MM.1S (cell line): ENCODE measurements around the gene PALM2AKAP2.

ENCODE experiments used
- DNase-seq: peaks from one replicate; pipeline ENCODE4 v3.0.0-alpha.2; 2015
- H2AFZ ChIP-seq: fragments of 300-600 bp; sonication (generic); 2 replicates; pipeline ENCODE4 v1.6.0; 2016; ENCODE audit warnings: antibody characterized with exemption, low read length
- H3F3A ChIP-seq: fragments of 300-600 bp; sonication (generic); 2 replicates; pipeline ENCODE4 v1.6.1; 2016; ENCODE audit warnings: mild to moderate bottlenecking, antibody characterized with exemption, low read length, moderate library complexity, mixed read lengths; ENCODE audit not compliant: insufficient read depth
- H3K27ac ChIP-seq: fragments of 300-600 bp; sonication (generic); 2 replicates; pipeline ENCODE4 v1.5.1; 2016; ENCODE audit warnings: mild to moderate bottlenecking, low read length
- H3K27me3 ChIP-seq: fragments of 300-600 bp; sonication (generic); replicated peaks from 2 replicates; pipeline ENCODE4 v1.6.0; 2016; ENCODE audit warnings: low read length; ENCODE audit not compliant: insufficient read depth
- H3K36me3 ChIP-seq: fragments of 300-600 bp; sonication (generic); replicated peaks from 2 replicates; pipeline ENCODE4 v1.6.1; 2016; ENCODE audit warnings: mild to moderate bottlenecking, low read length, mixed read lengths; ENCODE audit not compliant: insufficient read depth
- H3K4me1 ChIP-seq: fragments of 300-600 bp; sonication (generic); 2 replicates; pipeline ENCODE4 v1.6.1; 2016; ENCODE audit warnings: low read length, mixed read lengths
- H3K4me2 ChIP-seq: fragments of 300-600 bp; sonication (generic); 2 replicates; pipeline ENCODE4 v1.6.0; 2016; ENCODE audit warnings: low read depth, low read length
- H3K4me3 ChIP-seq: fragments of 300-600 bp; sonication (generic); 2 replicates; pipeline ENCODE4 v1.5.1; 2016; ENCODE audit warnings: low read length, mixed read lengths
- H3K79me2 ChIP-seq: fragments of 300-600 bp; sonication (generic); 2 replicates; pipeline ENCODE4 v1.6.1; 2016; ENCODE audit warnings: mixed run types, low read length, mixed read lengths
- H3K9ac ChIP-seq: fragments of 300-600 bp; sonication (generic); 2 replicates; pipeline ENCODE4 v1.6.1; 2016; ENCODE audit warnings: low read length, mixed read lengths
- H3K9me2 ChIP-seq: fragments of 300-600 bp; sonication (generic); replicated peaks from 2 replicates; pipeline ENCODE4 v1.6.1; 2016; ENCODE audit warnings: mild to moderate bottlenecking, low read length, mixed read lengths; ENCODE audit not compliant: insufficient read depth
- H3K9me3 ChIP-seq: fragments of 300-600 bp; sonication (generic); replicated peaks from 2 replicates; pipeline ENCODE4 v1.6.1; 2016; ENCODE audit warnings: mild to moderate bottlenecking, low read length, mixed read lengths; ENCODE audit not compliant: insufficient read depth
- H4K20me1 ChIP-seq: fragments of 300-600 bp; sonication (generic); 2 replicates; pipeline ENCODE4 v1.6.1; 2016; ENCODE audit warnings: mild to moderate bottlenecking, low read length, moderate library complexity, mixed read lengths; ENCODE audit not compliant: insufficient read depth
- CTCF ChIP-seq: fragments of 300-600 bp; sonication (generic); IDR thresholded peaks from 2 replicates; pipeline ENCODE4 v1.5.1; 2016; ENCODE audit warnings: antibody characterized with exemption, low read length, mixed read lengths
- EZH2 ChIP-seq: fragments of 300-600 bp; sonication (generic); optimal IDR thresholded peaks from 2 replicates; pipeline ENCODE3; 2017; ENCODE audit warnings: low read depth, mild to moderate bottlenecking, antibody characterized with exemption, low read length, mixed read lengths
- EZH2phosphoT487 ChIP-seq: fragments of 300-600 bp; sonication (generic); IDR thresholded peaks from 2 replicates; pipeline ENCODE4 v1.6.1; 2018; ENCODE audit warnings: antibody characterized with exemption, low read length

The PALM2AKAP2 gene

GRCh38 chr9:109791747-109792146 is 11.7 kb downstream of the PALM2AKAP2 start:
- Histone ChIP-seq H3K4me3 (no peak overlapping the region), H3K4me1 (no peaks in the 10 kb centered on the region), H3K9me3 (no peaks in the 10 kb centered on the region), H3K27me3 (no peaks in the 10 kb centered on the region), H2AFZ (no peak overlapping the region), H3K27ac (no peak overlapping the region), H3K4me2 (no peak overlapping the region), H3F3A (no peaks in the 10 kb centered on the region), H3K9me2 (no peaks in the 10 kb centered on the region), H3K9ac (no peak overlapping the region), H4K20me1 (no peaks in the 10 kb centered on the region), H3K79me2 (no peaks in the 10 kb centered on the region), H3K36me3 (no peaks in the 10 kb centered on the region)
- no peak for DNase-seq
- TF ChIP-seq CTCF, result no peak

GRCh38 chr9:109792951-109793546 is 13.1 kb downstream of the PALM2AKAP2 start:
- Histone ChIP-seq H3K9me2 (no peaks in the 10 kb centered on the region), H3F3A (no peaks in the 10 kb centered on the region), H3K27me3 (no peaks in the 10 kb centered on the region), H4K20me1 (no peaks in the 10 kb centered on the region), H3K9me3 (no peaks in the 10 kb centered on the region), H3K27ac (no peak overlapping the region), H3K36me3 (no peaks in the 10 kb centered on the region), H3K4me2 (no peak overlapping the region), H3K4me1 (no peaks in the 10 kb centered on the region), H3K79me2 (no peaks in the 10 kb centered on the region), H3K4me3 (no peak overlapping the region), H3K9ac (no peak overlapping the region), H2AFZ (no peak overlapping the region)
- no peak for TF ChIP-seq EZH2phosphoT487
- TF ChIP-seq CTCF, result no peak
- no peak for TF ChIP-seq EZH2
- DNase-seq, result no peak

- TF ChIP-seq EZH2phosphoT487, result no peak
- TF ChIP-seq EZH2, result no peak
- no peak for TF ChIP-seq CTCF
- no peak overlapping the region for H3K27ac ChIP-seq
- H3K36me3 ChIP-seq, result no peaks in the 10 kb centered on the region
- H4K20me1 ChIP-seq, result no peaks in the 10 kb centered on the region
- no peaks in the 10 kb centered on the region for H3K4me1 ChIP-seq
- no peak overlapping the region for H2AFZ ChIP-seq
- no peaks in the 10 kb centered on the region for H3K9me3 ChIP-seq
- no peaks in the 10 kb centered on the region for H3F3A ChIP-seq
- H3K4me2 ChIP-seq, result no peak overlapping the region
- no peak overlapping the region for H3K4me3 ChIP-seq
- H3K9me2 ChIP-seq, result no peaks in the 10 kb centered on the region
- no peak for DNase-seq
- no peaks in the 10 kb centered on the region for H3K27me3 ChIP-seq
- no peaks in the 10 kb centered on the region for H3K79me2 ChIP-seq
- no peak overlapping the region for H3K9ac ChIP-seq
These were observed 13.9 kb downstream of the PALM2AKAP2 start for GRCh38 chr9:109793921-109794320.
